Stimulated activated CD4-positive, alpha-beta T cell treated with anti-CD3 and anti-CD28 coated beads, Interleukin-2, amount 100 ng/mL, for 48 hours (primary cell): ENCODE results near the gene AAGAB.
"Not testable (repeated sequence)": the region's sequence is repeated elsewhere in the genome, so short reads cannot be mapped to it uniquely, and the experiment has no call there.

Source experiments
- DNase-seq, 2 donors: peaks; one replicate each; pipeline ENCODE4 v3.0.0-alpha.2; 2020

The AAGAB gene

DNA sequence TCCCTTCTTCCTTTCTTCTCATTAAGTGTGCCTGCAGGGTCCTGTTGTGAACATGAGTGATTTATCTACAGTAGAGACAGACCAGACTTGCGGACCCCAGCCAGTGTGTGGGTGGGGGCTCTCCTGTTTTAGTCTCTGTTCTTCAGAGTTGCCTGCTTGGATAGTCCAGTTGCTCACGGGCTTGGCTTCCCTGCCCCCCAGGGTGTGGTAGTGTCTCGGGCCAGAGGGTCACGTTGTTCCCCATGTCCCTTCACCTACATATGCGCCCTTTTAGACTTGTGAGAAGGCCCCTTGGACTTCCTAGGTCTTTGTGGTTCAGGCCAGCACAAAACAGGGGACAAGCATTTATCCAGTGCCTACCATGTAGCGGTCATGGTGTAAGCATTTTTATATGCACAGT lies 85.8 kb downstream of the AAGAB start:
- DNase-seq: no peak

- DNase-seq: no peak
These were observed 87.4 kb downstream of the AAGAB start for GRCh38 chr15:67167091-67167490.

DNA sequence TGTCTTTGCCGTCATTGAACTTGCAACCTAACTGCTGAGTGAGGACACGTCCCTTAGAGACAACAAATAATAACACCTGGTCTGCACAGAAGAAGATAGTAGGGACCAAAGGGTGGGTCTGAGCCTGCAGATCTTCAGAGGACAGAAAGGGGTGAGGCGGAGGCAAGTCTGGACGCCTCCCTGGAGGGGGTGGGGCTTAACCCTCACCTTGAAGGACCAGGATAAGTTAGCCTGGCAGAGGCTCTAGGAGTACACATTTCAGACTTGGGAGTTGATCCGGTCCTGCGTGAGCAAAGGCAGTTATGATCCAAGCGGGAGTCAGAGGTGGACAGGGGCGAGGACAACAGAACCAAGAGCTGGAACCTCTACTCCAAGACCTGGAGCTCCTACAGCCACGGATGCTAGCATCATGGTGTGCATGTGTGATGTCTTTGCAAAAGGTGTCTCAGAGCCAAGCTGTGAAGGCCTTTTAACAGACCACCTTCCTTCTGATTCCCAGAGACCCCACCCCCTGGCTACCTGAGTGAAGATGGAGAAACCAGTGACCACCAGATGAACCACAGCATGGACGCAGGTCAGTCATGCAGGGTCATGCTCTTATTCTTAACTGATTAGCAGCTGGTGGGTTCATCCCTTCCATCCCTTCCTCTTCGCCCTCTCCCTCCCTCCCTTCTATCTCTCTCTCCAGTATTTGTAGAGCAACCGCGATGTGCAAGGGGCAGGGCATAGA lies 88.0 kb downstream of the AAGAB start:
- DNase-seq: no peak

- DNase-seq: no peak
These were observed 88.9 kb downstream of the AAGAB start for GRCh38 chr15:67165254-67166253.

DNA sequence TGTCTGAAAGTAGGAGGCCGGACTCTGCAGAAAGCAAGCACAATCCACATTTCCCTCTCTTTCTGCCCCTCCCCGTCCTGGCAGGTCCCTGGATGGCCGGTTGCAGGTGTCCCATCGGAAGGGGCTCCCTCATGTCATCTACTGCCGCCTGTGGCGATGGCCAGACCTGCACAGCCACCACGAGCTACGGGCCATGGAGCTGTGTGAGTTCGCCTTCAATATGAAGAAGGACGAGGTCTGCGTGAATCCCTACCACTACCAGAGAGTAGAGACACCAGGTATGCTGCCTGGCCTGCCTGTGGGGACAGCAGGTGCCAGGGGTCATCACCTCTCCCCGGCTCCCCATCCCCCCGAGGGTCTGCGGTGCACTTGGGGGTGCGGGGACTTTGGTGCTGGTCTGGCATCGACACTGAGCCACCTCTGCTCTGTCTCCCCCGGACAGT lies 89.6 kb downstream of the AAGAB start:
- DNase-seq: no peak

GRCh38 chr15:67164401-67164791 lies 90.1 kb downstream of the AAGAB start:
- no peak for DNase-seq

- no peak for DNase-seq
These were observed 91.3 kb downstream of the AAGAB start for GRCh38 chr15:67163180-67163579.

- no peak for DNase-seq
These were observed 92.6 kb downstream of the AAGAB start for GRCh38 chr15:67161881-67162280.

DNA sequence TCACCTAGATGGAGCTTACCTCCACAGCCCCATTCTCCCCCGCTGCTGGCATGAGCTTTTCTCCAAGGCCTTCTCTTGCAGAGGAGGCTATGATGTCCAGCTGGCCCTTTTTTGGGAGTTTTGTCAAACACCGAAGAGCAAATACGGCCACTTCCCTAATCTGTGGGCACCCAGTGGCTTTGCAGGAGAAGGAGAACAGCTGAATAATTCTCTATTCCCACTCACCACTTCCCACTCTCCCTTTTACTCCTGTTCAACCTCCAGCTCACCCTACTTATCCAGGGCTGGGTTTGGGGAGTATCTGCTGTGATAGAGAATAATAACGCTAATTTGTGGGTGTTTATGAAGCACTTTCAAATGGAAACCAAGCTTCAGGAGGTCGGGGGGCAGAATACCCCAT lies 93.0 kb downstream of the AAGAB start:
- DNase-seq: no peak

- no peak for DNase-seq
These were observed 96.1 kb downstream of the AAGAB start for GRCh38 chr15:67158367-67158766.

GRCh38 chr15:67157521-67158252 lies 96.8 kb downstream of the AAGAB start:
- DNase-seq: no peak

- no peak for DNase-seq
These were observed 97.6 kb downstream of the AAGAB start for GRCh38 chr15:67156834-67157233.

DNA sequence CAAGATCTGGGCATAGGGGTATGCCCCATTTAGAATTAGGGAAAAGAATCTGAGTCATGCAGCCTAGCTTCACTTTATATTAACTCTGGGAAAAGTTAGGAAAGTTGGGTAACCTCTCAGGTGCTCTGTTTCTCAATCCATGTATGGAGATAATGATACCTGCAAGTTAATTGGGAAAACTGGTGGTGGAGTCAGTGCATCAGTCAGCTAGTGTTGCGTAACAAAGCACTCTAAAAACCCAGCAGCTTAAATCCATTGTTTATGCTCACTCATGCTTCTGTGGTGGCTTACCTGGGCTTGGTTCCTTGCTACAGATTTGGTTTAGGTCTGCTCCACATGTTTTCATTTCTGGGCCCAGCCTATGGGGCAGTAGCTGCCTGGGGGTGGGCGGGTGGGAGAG lies 98.0 kb downstream of the AAGAB start:
- no peak for DNase-seq

DNA sequence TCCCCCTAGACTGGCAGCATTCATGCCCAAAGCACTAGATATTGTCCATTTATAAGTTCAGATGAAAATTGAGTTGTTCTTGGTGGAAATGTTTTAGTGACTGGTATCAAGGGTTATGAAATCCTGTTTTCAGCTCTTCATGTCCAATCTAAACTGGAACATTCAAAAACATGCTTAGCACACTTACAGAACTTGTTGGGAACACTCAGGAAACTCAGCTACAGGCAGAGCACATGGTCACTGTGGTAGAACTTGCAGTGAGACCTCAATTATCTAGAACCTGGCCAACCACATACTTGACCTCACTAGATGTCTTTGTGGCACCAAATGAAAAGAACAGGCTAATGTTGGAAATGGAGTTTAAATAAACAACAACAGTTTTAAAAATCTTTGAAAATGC lies 100.2 kb downstream of the AAGAB start:
- no peak for DNase-seq

DNA sequence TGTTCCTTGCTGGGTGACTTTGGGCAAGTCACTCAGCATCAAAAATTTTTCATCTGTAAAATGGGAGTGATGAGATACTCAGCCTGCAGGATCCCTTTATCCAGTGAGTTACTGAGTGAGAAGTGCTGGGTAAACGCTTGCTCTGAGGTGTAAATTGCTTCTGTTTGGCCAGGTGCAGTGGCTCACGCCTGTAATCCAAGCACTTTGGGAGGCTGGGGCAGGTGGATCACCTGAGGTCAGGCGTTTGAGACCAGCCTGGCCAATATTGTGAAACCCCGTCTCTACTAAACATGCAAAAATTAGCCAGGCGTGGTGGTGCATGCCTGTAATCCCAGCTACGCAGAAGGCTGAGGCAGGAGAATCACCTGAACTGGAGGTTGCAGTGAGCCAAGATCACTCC lies 101.4 kb downstream of the AAGAB start:
- DNase-seq: not testable (repeated sequence)

DNA sequence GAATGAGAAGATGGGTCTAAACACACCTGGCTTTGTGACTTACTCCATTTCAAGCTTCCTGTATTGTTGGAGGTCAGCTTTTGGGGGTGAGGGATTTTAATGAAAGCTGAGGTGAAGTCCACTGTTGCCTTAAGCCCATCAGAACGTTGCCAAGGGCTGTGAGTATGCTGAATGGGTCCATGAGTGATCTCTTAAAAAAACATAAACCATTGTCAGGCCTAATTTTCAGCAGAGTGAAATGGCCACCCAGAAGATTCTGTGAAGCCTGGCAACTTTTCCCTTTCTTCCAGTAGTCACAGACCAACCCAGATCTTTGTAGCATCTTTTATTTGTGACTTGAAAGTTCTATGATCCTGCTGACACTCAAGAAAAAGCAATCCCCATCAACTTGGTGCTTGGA lies 102.0 kb downstream of the AAGAB start:
- DNase-seq: no peak
